Body of pancreas (tissue), 4 donors: ENCODE results near the gene PIK3CB.

Experiments used
- CTCF ChIP-seq, 7 experiments: fragments of 450-650 bp in 4 of 7; fragments of 200-600 bp in 3 of 7; sonication (generic) in 3 of 7; IDR thresholded peaks; one replicate each; pipeline ENCODE4 v1.5.1; 2016 to 2019; ENCODE audit warnings: antibody characterized with exemption in 7 of 7
- POLR2A ChIP-seq, 3 donors: fragments of 450-650 bp; IDR thresholded peaks; one replicate each; pipeline ENCODE4 v1.6.1; 2016; ENCODE audit warnings: antibody characterized with exemption in 3 of 3, mild to moderate bottlenecking in 2 of 3

- TF ChIP-seq CTCF (IDR thresholded peaks at IDR 0.05) = no peak
- no peak for TF ChIP-seq POLR2A (IDR thresholded peaks at IDR 0.05)
Measured at GRCh38 chr3:138825336-138825735, 9.4 kb downstream of the PIK3CB start.
